ENCODE measurements around the gene PROX1.

Gene PROX1

DNA sequence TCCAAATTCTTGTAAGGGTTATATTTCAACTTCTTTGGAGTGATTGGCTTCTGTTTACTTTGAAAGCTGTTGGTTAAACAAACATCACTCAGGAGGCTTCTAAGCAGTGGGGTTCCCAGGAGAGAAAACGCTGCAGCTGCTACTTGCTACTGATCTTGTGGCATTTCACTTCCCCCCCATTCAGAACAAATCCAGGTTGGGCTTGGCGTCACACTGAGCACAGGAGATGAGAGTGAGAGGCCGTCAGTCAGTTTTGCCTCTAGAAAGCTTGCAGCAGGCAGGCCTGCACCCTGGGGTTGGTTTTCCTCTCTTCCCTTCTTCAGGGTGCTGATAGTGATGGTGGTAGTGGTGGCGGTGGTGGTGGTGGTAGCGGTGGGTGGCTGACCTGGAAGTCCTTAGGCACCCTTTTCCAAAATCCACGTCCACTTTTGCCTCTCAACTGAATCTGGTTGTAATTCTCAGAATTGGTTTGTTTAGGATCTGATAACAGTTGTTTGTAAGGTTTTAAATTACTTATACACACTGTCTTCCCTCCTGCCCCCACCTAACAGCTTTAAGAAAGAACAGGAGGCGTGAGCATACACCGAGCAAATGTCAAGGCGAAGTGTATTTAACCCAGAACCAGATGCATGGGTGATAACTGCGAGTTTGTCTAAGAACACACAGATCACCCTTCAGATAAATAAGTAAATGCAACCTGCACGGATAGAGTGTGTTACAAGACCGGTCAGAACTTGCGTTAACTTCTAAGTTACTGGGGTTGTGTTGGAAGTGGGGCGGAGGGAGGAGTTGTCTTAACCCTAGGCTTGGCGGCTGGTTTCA, 3.2 kb upstream of the PROX1 start:
- TF ChIP-seq, protein P1, sequence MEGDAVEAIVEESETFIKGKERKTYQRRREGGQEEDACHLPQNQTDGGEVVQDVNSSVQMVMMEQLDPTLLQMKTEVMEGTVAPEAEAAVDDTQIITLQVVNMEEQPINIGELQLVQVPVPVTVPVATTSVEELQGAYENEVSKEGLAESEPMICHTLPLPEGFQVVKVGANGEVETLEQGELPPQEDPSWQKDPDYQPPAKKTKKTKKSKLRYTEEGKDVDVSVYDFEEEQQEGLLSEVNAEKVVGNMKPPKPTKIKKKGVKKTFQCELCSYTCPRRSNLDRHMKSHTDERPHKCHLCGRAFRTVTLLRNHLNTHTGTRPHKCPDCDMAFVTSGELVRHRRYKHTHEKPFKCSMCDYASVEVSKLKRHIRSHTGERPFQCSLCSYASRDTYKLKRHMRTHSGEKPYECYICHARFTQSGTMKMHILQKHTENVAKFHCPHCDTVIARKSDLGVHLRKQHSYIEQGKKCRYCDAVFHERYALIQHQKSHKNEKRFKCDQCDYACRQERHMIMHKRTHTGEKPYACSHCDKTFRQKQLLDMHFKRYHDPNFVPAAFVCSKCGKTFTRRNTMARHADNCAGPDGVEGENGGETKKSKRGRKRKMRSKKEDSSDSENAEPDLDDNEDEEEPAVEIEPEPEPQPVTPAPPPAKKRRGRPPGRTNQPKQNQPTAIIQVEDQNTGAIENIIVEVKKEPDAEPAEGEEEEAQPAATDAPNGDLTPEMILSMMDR (IDR thresholded peaks at IDR 0.05; ENCODE audit: borderline replicate concordance, insufficient read depth, low read depth, low read length): no peak
- no peak overlapping the region for H3K4me3 ChIP-seq (ENCODE audit: low read depth, low read length)

GRCh38 chr1:213985209-213986019, 2.4 kb upstream of the PROX1 start:
- TF ChIP-seq, protein P1 (IDR thresholded peaks at IDR 0.05; ENCODE audit: borderline replicate concordance, insufficient read depth, low read depth, low read length): no peak
- no peak overlapping the region for H3K4me3 ChIP-seq (ENCODE audit: low read depth, low read length)

- no peak overlapping the region for H3K4me3 ChIP-seq (ENCODE audit: low read depth, low read length)
- TF ChIP-seq, protein P1 (IDR thresholded peaks at IDR 0.05; ENCODE audit: borderline replicate concordance, insufficient read depth, low read depth, low read length): no peak
Observed at GRCh38 chr1:213986020-213986924, 1.5 kb upstream of the PROX1 start.

- no peak overlapping the region for H3K4me3 ChIP-seq (ENCODE audit: low read depth, low read length)
- TF ChIP-seq, protein P1 (IDR thresholded peaks at IDR 0.05; ENCODE audit: borderline replicate concordance, insufficient read depth, low read depth, low read length): no peak
Observed at GRCh38 chr1:213986925-213987250, 885 bp upstream of the PROX1 start.

- H3K4me3 ChIP-seq (ENCODE audit: low read depth, low read length): peak overlapping the region; percentile 46
- TF ChIP-seq, protein P1 (IDR thresholded peaks at IDR 0.05; ENCODE audit: borderline replicate concordance, insufficient read depth, low read depth, low read length): no peak
Observed at GRCh38 chr1:213987422-213987926, 299 bp upstream of the PROX1 start.

- H3K4me3 ChIP-seq (ENCODE audit: low read depth, low read length): peak overlapping the region; percentile 8
- TF ChIP-seq, protein P1 (IDR thresholded peaks at IDR 0.05; ENCODE audit: borderline replicate concordance, insufficient read depth, low read depth, low read length): no peak
Observed at GRCh38 chr1:213988507-213989001, 781 bp downstream of the PROX1 start.
